B cell (primary cell): ENCODE results near the gene MR1. TPM values are rescaled to one million over a fixed set of nuclear protein-coding genes. Genes with fewer than 3 reads are reported as not detected.
A peak's percentile ranks its signal among the peaks of the same experiment; 100 is the strongest.
"Not testable (repeated sequence)": the region's sequence is repeated elsewhere in the genome, so short reads cannot be mapped to it uniquely, and the experiment has no call there.

ENCODE experiments used
- ATAC-seq: fragments of 200-7000 bp; cut with Tn5 transposase; one replicate; pipeline ENCODE4 v1.10.0; 2021; ENCODE audit warnings: low read depth, mild to moderate bottlenecking, moderate number of reproducible peaks, moderate library complexity
- CTCF ChIA-PET: fragments of 350-600 bp; sonication (Branson Sonifier 250); formaldehyde crosslinking; loops from one replicate; lab custom pipeline; 2021; ENCODE audit warnings: antibody characterized with exemption, inconsistent platforms; lab: Charles Lee
- POLR2A ChIA-PET: fragments of 350-600 bp; sonication (Branson Sonifier 250); formaldehyde crosslinking; loops from one replicate; lab custom pipeline; 2021; ENCODE audit warnings: antibody characterized with exemption; lab: Charles Lee
- DNase-seq: peaks from one replicate; pipeline ENCODE4 v3.0.0; 2013
- H2AFZ ChIP-seq: 2 replicates; pipeline ENCODE4 v1.6.1; 2012; ENCODE audit warnings: mild to moderate bottlenecking, low read depth, low read length; ENCODE audit not compliant: insufficient read depth, poor library complexity, severe bottlenecking
- H3K27ac ChIP-seq, 2 donors: 1 replicate in 1 of 2; 2 replicates in 1 of 2; pipeline ENCODE4 v1.5.1; 2012 to 2013; ENCODE audit warnings: low read length in 2 of 2, mild to moderate bottlenecking in 2 of 2, moderate library complexity in 1 of 2
- H3K27me3 ChIP-seq, 4 experiments: fragments of 200-600 bp in 1 of 4; sonication (generic) in 1 of 4; replicated peaks in 1 of 4; 1 replicate in 2 of 4; 2 replicates in 2 of 4; pipeline versions ENCODE4 v1.6.1 to v1.7.0; 2013 to 2016; ENCODE audit warnings: low read length in 3 of 4, mild to moderate bottlenecking in 2 of 4, mixed read lengths in 1 of 4, moderate library complexity in 1 of 4; ENCODE audit not compliant: insufficient read depth in 4 of 4, control insufficient read depth in 3 of 4; ENCODE audit errors: control extremely low read depth in 1 of 4
- H3K36me3 ChIP-seq, 2 experiments: replicated peaks in 1 of 2; 1 replicate in 1 of 2; 2 replicates in 1 of 2; pipeline versions ENCODE4 v1.6.1 to v1.7.1; 2013; ENCODE audit warnings: low read length in 1 of 2; ENCODE audit not compliant: insufficient read depth in 2 of 2, control insufficient read depth in 1 of 2; ENCODE audit errors: control extremely low read depth in 1 of 2, extremely low read depth in 1 of 2
- H3K4me1 ChIP-seq, 2 donors: fragments of 200-600 bp in 1 of 2; sonication (generic) in 1 of 2; 1 replicate in 1 of 2; 2 replicates in 1 of 2; pipeline versions ENCODE4 v1.5.1 to v1.6.1; 2013 to 2017; ENCODE audit warnings: low read length in 2 of 2; ENCODE audit not compliant: control insufficient read depth in 2 of 2, insufficient read depth in 2 of 2
- H3K4me2 ChIP-seq: replicated peaks from 2 replicates; pipeline ENCODE3; 2012; ENCODE audit warnings: mild to moderate bottlenecking, low read depth, low read length; ENCODE audit not compliant: poor library complexity, severe bottlenecking
- H3K4me3 ChIP-seq, 5 experiments: fragments of 200-600 bp in 1 of 5; sonication (generic) in 1 of 5; 1 replicate in 3 of 5; 2 replicates in 2 of 5; pipeline versions ENCODE4 v1.5.1 to v1.7.0; 2011 to 2016; ENCODE audit warnings: low read length in 4 of 5, mild to moderate bottlenecking in 4 of 5, low read depth in 2 of 5, control low read depth in 1 of 5, moderate library complexity in 1 of 5; ENCODE audit not compliant: insufficient read depth in 1 of 5; ENCODE audit errors: control extremely low read depth in 1 of 5, extremely low read depth in 1 of 5
- H3K79me2 ChIP-seq: fragments of 200-600 bp; sonication (generic); one replicate; pipeline ENCODE4 v1.6.0; 2016; ENCODE audit warnings: low read length; ENCODE audit not compliant: control insufficient read depth, insufficient read depth
- H3K9ac ChIP-seq: fragments of 200-600 bp; sonication (generic); 2 replicates; pipeline ENCODE4 v1.6.1; 2017; ENCODE audit warnings: mild to moderate bottlenecking, low read length, moderate library complexity
- H3K9me3 ChIP-seq, 3 donors: one replicate each; pipeline versions ENCODE4 v1.6.1 to v1.7.1; 2013; ENCODE audit warnings: low read length in 2 of 3; ENCODE audit not compliant: control insufficient read depth in 2 of 3, insufficient read depth in 1 of 3; ENCODE audit errors: control extremely low read depth in 1 of 3
- H4K20me1 ChIP-seq: 2 replicates; pipeline ENCODE4 v1.6.0; 2012; ENCODE audit warnings: mild to moderate bottlenecking, low read length; ENCODE audit not compliant: insufficient read depth, control insufficient read depth, poor library complexity, severe bottlenecking
- H3K27ac Mint-ChIP-seq: one replicate; pipeline ENCODE4 v1.8.0; 2021; ENCODE audit warnings: mixed read lengths
- H3K27me3 Mint-ChIP-seq: one replicate; pipeline ENCODE4 v1.8.0; 2021; ENCODE audit warnings: mixed read lengths
- H3K4me1 Mint-ChIP-seq: one replicate; pipeline ENCODE4 v1.8.0; 2021; ENCODE audit warnings: mixed read lengths
- H3K4me3 Mint-ChIP-seq: one replicate; pipeline ENCODE4 v1.8.0; 2021; ENCODE audit warnings: mixed read lengths
- H3K9me3 Mint-ChIP-seq: one replicate; pipeline ENCODE4 v1.8.0; 2022; ENCODE audit warnings: mixed read lengths; ENCODE audit not compliant: insufficient read depth
- CTCF ChIP-seq: fragments of 200-600 bp; IDR thresholded peaks from one replicate; pipeline ENCODE4 v1.8.0; 2022; ENCODE audit warnings: antibody characterized with exemption, mild to moderate bottlenecking
- EZH2 ChIP-seq: IDR thresholded peaks from 2 replicates; pipeline ENCODE4 v1.6.1; 2012; ENCODE audit warnings: borderline replicate concordance, low read depth, mild to moderate bottlenecking, moderate library complexity, low read length; ENCODE audit not compliant: insufficient read depth, poor library complexity, severe bottlenecking
- WGBS: methylation state at CpG from one replicate; pipeline ENCODE4 v1.1.5; 2013; ENCODE audit warnings: missing lambda C conversion rate; ENCODE audit not compliant: insufficient coverage; 5-methylcytosine and 5-hydroxymethylcytosine counted together
- intact Hi-C: fragments of 100-400 bp; cut with micrococcal nuclease; formaldehyde crosslinking; loops from one replicate; pipeline ENCODE4 v1.10.0; 2022
- polyA plus RNA-seq: library from polyadenylated mRNA; depleted of rRNA; stranded (reverse); fragments of >200 nt; gene quantifications from 2 replicates; pipeline ENCODE4 v1.2.3, GENCODE V29; 2012
- total RNA-seq, 2 donors: library from RNA; stranded (reverse); fragments of 120-200 nt in 1 of 2; gene quantifications; 1 replicate in 1 of 2; 2 replicates in 1 of 2; pipeline versions ENCODE4 v1.2.3 to v1.2.4, GENCODE V29; 2013 to 2022

Gene MR1
- total and polyA plus RNA-seq, 2 donors (not counting 1 experiment from before 2014, with no cell fraction given): 9.5 to 28.2 TPM

- intact Hi-C loops, H3K9me3 Mint-ChIP-seq, DNase-seq, ATAC-seq, H3K9ac ChIP-seq, H4K20me1 ChIP-seq, H3K79me2 ChIP-seq, H3K27ac ChIP-seq, H3K27me3 ChIP-seq, H3K27me3 Mint-ChIP-seq, H3K4me3 ChIP-seq, POLR2A ChIA-PET, H3K4me2 ChIP-seq, H3K9me3 ChIP-seq, H2AFZ ChIP-seq: not testable (repeated sequence)
- CTCF ChIA-PET: interaction anchor here (1.5 to 2.3 kb wide), 2 partner anchors 23 kb away, joined by 8 to 24 read pairs; no protein-coding TSS in a partner anchor
- H3K27ac Mint-ChIP-seq: peak overlapping the region; percentile 11
- peaks cover 31% of the 10 kb centered on the region for H3K4me1 Mint-ChIP-seq
- Histone ChIP-seq H3K4me1 (peaks cover 19 to 27% of the 10 kb centered on the region in 2 donors), H3K36me3 (peaks cover 0 to 12% of the 10 kb centered on the region in 2 experiments)
- no CpG with 5 or more reads among the region's 4 CpGs for WGBS
- H3K4me3 Mint-ChIP-seq: peak overlapping the region; percentile 11
Measured at GRCh38 chr1:181060947-181061346, 27.2 kb downstream of the MR1 start.

- Histone ChIP-seq H3K4me2 (peak overlapping the region; percentile 78), H3K9ac (no peak overlapping the region), H3K4me1 (peaks cover 19 to 27% of the 10 kb centered on the region in 2 donors), H3K9me3 (peaks cover 0 to 8% (median 6%) of the 10 kb centered on the region in 3 donors), H4K20me1 (no peaks in the 10 kb centered on the region), H3K36me3 (peaks cover 0 to 9% of the 10 kb centered on the region in 2 experiments), H3K27ac (peak overlapping the region; percentile 76 to 78), H3K27me3 (no peaks in the 10 kb centered on the region), H2AFZ (no peak overlapping the region), H3K4me3 (no peak overlapping the region), H3K79me2 (no peaks in the 10 kb centered on the region)
- no peak for DNase-seq
- no peaks in the 10 kb centered on the region for H3K27me3 Mint-ChIP-seq
- ATAC-seq: no peak
- H3K27ac Mint-ChIP-seq: peak overlapping the region; percentile 95
- CTCF ChIA-PET: interaction anchor here (1.1 to 3.3 kb wide), 9 partner anchors 11 to 104 kb away, joined by 4 to 33 read pairs (median 6); no protein-coding TSS in a partner anchor
- TF ChIP-seq CTCF: no peak
- no peak for TF ChIP-seq EZH2
- peaks cover 31% of the 10 kb centered on the region for H3K4me1 Mint-ChIP-seq
- POLR2A ChIA-PET: interaction anchor here (1.0 to 2.4 kb wide), 2 partner anchors 28 to 108 kb away, joined by 3 to 34 read pairs; partner anchors contain the start of gene IER5
- intact Hi-C loops: no loop called here
- H3K9me3 Mint-ChIP-seq: peaks cover 7% of the 10 kb centered on the region
- H3K4me3 Mint-ChIP-seq: peak overlapping the region; percentile 81
- no CpG with 5 or more reads among the region's 2 CpGs for WGBS
Measured at GRCh38 chr1:181061487-181061886, 27.7 kb downstream of the MR1 start.
